ENCODE data around the gene ALDH1A3. TPM values are rescaled to one million over a fixed set of nuclear protein-coding genes. Genes with fewer than 3 reads are reported as not detected.

Gene ALDH1A3
- total and polyA plus RNA-seq, 2 of the 13 experiments (the other 11 are each of a cell fraction or from before 2014, with no cell fraction given), result not detected

DNA sequence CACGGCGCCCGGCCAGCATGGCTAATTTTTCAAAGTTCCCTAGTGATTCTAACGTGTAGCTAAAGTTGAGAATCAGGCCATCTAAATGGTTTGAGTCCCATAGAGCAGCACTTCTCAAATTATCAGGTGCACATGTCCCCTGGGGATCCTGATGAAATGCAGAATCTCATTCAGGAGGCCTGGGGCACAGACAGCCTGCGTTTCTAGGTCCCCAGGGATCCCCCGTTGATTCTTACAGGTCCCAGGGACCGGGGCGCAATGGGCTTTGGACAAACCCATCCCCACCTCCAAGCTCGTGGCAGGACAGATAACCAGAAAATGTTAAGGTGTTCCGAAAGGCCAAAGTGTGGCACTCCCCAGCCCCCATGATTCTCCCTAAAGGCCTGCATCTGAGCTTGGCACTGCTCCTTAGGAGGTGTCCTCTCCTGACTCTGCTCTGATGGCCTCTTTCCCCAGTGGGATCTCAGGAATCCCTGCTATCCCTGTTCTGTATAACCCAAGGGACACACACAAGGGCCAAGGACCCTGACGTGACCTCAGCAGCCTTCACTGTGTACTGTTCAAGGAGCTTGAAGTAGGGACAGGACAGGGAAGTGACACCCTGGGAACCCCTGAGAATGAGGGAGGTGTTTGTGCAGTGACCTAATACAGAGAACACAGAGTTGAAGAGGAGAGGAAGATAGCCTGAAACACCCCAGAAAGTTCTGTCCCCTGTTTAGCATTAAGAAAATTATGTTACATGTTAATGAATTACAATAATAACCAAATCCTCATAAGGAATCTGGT, 47.5 kb downstream of the ALDH1A3 start (continued):
- TF ChIP-seq ZNF567 (CRISPR knock-in tag; IDR thresholded peaks at IDR 0.05; ENCODE audit: borderline replicate concordance) (no peak), HINFP (CRISPR knock-in tag; IDR thresholded peaks at IDR 0.05; ENCODE audit: low read depth) (no peak), ZNF644 (CRISPR knock-in tag; IDR thresholded peaks at IDR 0.05; ENCODE audit: low read depth) (no peak), MEIS2 (CRISPR knock-in tag; IDR thresholded peaks at IDR 0.05) (no peak), LRRFIP1 (CRISPR knock-in tag; conservative IDR thresholded peaks at IDR 0.05) (no peak), ZNF607 (CRISPR knock-in tag; IDR thresholded peaks at IDR 0.05; ENCODE audit: borderline replicate concordance) (no peak)
- TF ChIP-seq, protein P1, sequence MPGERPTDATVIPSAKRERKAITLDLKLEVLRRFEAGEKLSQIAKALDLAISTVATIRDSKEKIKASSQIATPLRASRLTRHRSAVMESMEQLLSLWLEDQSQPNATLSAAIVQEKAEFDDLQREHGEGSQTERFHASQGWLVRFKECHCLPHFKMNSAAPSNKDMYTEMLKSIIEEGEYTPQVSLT (CRISPR knock-in tag; IDR thresholded peaks at IDR 0.05; ENCODE audit: borderline replicate concordance, low read depth), result no peak
